ENCODE data around the gene THAP7. TPM values are rescaled to one million over a fixed set of nuclear protein-coding genes. Genes with fewer than 3 reads are reported as not detected.

The THAP7 gene
- total and polyA plus RNA-seq, 2 of the 13 experiments (the other 11 are each of a cell fraction or from before 2014, with no cell fraction given), result 13.0 to 25.5 TPM

GRCh38 chr22:20957102-20957682, 44.7 kb downstream of the THAP7 start (continued):
- TF ChIP-seq PHF5A (CRISPR knock-in tag; IDR thresholded peaks at IDR 0.05; ENCODE audit: low read depth, unreplicated experiment), result peak; percentile 27
- peak; percentile 12 for TF ChIP-seq YY1 (IDR thresholded peaks at IDR 0.05; ENCODE audit: insufficient read depth, insufficient replicate concordance, low read depth, low read length)
- TF ChIP-seq CTCF (CRISPR knock-in tag; IDR thresholded peaks at IDR 0.05), result peak; percentile 19; the same call in 1 of the 2 replicates
- no peak for TF ChIP-seq TEAD2 (CRISPR knock-in tag; IDR thresholded peaks at IDR 0.05)
- no peak for TF ChIP-seq PBX3 (CRISPR knock-in tag; IDR thresholded peaks at IDR 0.05; ENCODE audit: borderline replicate concordance)
- TF ChIP-seq SPEN (CRISPR knock-in tag; IDR thresholded peaks at IDR 0.05; ENCODE audit: low read depth), result peak; percentile 72
- TF ChIP-seq HMGXB3 (CRISPR knock-in tag; IDR thresholded peaks at IDR 0.05; ENCODE audit: borderline replicate concordance), result 0 out of 2 replicates have a peak, but pooled peaks have one; percentile 5
- TF ChIP-seq ZNF800 (CRISPR knock-in tag; IDR thresholded peaks at IDR 0.05), result peak; percentile 41; the same call in 1 of the 2 replicates
- TF ChIP-seq TRAFD1 (CRISPR knock-in tag; IDR thresholded peaks at IDR 0.05; ENCODE audit: borderline replicate concordance), result 0 out of 2 replicates have a peak, but pooled peaks have one; percentile 52
- peak; percentile 61 for TF ChIP-seq POLR2G (IDR thresholded peaks at IDR 0.05; ENCODE audit: low read depth, low read length)
- TF ChIP-seq ZNF616 (CRISPR knock-in tag; IDR thresholded peaks at IDR 0.05; ENCODE audit: low read depth), result peak; percentile 42; the same call in 1 of the 2 replicates
- no peak for TF ChIP-seq PAWR (CRISPR knock-in tag; IDR thresholded peaks at IDR 0.05; ENCODE audit: borderline replicate concordance)
- TF ChIP-seq ZBTB34 (CRISPR knock-in tag; IDR thresholded peaks at IDR 0.05), result no peak
- TF ChIP-seq ZNF274 (CRISPR knock-in tag; IDR thresholded peaks at IDR 0.05), result peak; percentile 39; the same call in 1 of the 2 replicates
- TF ChIP-seq FOXC1 (CRISPR knock-in tag; IDR thresholded peaks at IDR 0.05; ENCODE audit: borderline replicate concordance), result 0 out of 2 replicates have a peak, but pooled peaks have one; percentile 35
